Stimulated activated CD4-positive, alpha-beta T cell treated with anti-CD3 and anti-CD28 coated beads, Interleukin-1b, Interleukin-23, amount 100 ng/mL, for 1 hour (primary cell): ENCODE results near the gene STIM2.
"Not testable (repeated sequence)": the region's sequence is repeated elsewhere in the genome, so short reads cannot be mapped to it uniquely, and the experiment has no call there.

Experiments
- DNase-seq, 2 donors: peaks; one replicate each; pipeline ENCODE4 v3.0.0-alpha.2; 2020; ENCODE audit warnings: low read depth in 2 of 2

Gene STIM2

DNA sequence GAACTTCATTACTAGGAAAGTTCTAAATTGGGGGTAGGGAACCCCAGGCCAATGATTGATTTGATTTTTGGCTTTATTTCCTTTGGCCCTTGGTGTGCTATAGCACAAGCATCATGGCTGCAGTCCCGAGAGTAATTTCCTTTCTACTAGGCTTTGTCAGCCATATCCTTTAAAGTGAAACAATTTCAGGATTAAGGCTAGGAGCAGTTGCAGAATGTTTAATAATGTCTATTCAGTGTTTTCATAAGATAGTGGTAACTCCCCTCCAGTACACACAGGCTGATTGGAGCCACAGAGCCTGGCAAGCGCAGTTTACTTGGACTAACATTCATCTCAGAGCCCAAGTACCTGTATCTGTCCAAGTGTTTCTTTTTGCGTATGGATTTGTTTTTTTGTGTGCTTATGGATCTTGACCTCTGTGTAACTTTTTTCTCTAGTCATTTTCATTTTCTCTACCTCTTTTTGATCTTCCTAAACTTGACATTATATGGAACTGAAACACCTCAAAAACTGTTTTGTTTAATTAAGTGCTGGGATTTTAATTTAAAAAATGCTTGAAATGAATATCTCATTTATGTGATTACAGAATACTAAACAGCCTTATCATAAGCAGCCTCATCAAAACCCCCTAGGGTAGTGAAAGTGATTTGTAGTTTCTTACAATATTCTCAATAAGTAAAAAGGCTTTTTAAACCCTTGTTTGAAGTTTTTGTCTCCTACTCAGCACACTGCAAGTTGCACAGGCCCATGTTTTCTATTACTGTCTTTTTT lies 7.5 kb downstream of the STIM2 start:
- no peak for DNase-seq

DNA sequence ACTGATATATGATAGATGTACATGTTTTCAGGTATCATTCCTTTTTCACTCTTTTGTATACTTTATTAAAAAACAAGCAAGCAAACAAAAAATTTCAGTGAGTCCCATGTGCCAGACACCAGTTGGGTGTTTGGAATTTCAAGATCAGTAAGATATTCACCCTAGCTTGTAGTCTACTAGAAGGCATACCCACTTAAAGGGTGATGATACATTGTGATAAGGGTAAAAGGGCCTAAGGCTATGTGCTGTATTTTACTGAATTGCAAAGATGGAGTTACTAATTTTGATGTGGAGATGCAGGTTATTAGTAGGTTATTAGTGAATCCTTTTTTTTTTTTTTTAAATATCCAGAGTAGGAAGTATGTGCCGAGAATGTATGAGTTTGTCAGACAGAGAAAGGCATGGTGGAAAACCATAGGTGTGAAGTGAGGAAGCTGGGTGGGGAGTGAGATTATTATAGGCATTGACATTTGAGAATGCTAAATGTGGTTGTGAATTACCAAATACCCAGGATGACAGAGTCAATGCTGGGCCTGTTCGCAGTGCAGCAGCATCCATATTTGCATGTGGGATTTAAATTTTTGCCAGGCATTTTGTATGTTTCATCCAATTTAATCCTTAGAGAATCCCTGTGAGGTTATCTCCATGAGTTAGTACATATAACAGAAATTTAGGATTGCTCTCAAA lies 10.1 kb downstream of the STIM2 start:
- DNase-seq: no peak

DNA sequence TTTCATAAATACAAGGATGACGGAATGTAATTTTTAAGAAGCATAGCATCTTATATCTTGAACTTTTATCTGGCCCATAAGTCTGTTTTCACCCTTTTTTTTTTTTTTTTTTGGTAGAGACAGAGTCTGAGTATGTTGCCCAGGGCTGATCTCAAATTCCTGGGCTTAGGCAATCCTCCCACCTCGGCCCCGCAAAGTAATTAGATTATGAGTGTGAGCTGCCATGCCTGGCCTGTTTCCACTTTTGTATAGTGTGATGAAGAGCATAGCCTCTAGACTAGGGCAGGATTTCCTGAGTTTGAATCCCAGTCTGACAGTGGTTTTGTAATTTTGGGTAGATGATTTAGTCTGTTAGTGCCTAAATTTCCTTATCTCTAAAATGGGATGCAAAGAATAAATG lies 11.0 kb downstream of the STIM2 start:
- no peak for DNase-seq

- DNase-seq: no peak
Observed at GRCh38 chr4:26873391-26874026, 12.9 kb downstream of the STIM2 start.

DNA sequence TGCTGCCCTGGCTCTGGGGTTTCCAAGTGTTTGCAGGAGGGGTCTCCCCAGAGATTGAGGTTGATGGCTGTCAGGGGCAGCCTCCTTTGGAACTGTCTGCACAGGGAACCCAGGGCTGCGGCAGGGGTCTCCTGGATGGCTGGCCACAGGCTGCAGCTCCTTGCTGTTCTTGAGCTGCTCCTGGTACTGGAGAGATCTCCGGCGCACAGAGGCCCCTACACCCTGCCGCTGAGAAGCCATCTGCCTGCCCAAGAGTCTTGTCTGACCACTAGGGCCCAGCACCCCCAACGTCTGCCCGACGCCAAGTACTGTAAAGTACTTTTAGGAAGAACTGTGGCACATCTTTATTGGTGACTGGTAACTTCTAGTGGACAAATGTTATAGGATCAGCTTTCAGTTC lies 13.5 kb downstream of the STIM2 start:
- no peak for DNase-seq

GRCh38 chr4:26877406-26877805 lies 16.8 kb downstream of the STIM2 start:
- no peak for DNase-seq

DNA sequence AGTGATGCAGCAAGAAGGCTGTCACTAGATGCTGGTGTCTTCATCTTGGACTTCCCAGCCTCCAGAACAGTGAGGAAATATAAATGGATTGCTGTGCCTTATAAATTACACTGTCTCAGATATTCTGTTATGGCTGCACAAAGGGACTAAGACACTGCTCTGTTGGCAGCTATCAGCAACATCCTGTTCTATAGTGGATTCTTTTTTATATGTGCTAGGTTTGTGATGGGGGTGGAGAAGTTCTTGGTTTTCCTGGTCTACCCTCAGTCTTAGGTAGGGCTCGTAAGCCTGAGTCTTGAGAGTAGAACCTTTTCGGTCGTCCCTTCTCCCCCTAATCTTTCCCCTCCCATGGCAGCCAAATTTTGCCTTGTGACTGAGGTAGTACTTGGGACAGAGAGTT lies 17.3 kb downstream of the STIM2 start:
- DNase-seq: no peak

DNA sequence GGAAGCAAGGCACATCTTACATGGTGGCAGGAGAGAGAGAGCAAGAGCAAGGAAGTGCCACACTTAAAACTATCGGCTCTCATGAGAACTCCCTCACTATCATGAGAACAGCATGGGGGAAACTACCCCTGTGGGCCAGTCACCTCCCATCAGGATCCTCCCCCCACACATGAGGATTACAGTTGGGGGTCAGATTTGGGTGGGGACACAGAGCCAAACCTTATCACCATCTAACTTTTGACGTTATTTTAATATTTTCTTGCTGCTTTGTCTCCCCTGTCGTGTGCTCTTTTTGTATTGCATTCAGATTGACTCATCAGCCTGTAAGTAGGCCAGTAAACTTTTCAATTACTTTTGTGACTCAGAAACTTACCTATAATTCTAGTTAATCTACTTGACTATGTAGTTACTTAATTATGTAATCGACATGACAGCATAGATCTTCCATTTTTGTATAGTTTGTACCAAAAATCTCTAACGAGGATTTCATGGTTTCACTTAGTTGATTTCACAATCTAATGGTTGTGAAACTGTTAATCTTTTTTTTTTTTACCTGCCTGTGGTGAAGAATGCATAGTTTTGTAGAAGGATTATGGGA lies 18.3 kb downstream of the STIM2 start:
- no peak for DNase-seq

GRCh38 chr4:26879805-26880204 lies 19.2 kb downstream of the STIM2 start:
- DNase-seq: no peak

GRCh38 chr4:26884026-26884425 lies 23.4 kb downstream of the STIM2 start:
- DNase-seq: no peak

GRCh38 chr4:26884486-26884988 lies 23.9 kb downstream of the STIM2 start:
- DNase-seq: no peak

- no peak for DNase-seq
Observed at GRCh38 chr4:26885912-26886274, 25.3 kb downstream of the STIM2 start.

DNA sequence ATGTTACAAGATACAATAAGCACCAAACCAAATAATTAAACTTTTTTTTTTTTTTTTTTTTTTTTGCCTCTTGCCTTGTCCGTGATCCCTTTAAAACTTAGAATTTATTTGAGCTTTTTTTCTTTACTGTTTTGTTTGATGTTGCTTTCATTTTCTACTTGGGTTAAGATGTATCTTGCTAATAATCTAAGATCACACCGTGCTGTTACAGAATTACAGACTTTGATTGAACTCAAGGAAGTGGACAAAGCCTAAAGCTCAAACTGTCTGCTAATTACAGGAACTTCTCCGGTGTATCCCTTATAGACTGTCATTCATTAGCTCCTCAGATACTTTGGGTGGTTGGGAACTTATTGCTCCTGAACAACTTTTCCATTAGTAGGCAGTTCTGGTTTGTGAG lies 26.5 kb downstream of the STIM2 start:
- DNase-seq: no peak

DNA sequence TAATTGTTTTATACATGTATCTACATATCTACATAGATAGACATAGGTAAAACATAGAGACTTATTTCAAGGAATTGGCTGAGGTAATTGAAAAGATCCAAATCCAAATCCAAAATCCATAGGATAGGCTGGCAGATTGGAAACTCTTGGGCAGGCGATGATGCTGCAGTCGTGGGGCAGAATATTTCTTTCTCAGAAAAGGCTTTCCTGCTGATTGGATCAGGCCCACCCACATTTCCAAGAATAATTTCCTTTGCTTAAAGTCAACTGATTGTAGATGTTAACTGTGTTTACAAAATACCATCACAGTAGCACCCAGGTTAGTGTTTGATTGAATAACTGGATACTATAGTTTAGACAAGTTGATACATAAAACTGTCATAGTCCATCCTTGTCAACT lies 27.2 kb downstream of the STIM2 start:
- no peak for DNase-seq

DNA sequence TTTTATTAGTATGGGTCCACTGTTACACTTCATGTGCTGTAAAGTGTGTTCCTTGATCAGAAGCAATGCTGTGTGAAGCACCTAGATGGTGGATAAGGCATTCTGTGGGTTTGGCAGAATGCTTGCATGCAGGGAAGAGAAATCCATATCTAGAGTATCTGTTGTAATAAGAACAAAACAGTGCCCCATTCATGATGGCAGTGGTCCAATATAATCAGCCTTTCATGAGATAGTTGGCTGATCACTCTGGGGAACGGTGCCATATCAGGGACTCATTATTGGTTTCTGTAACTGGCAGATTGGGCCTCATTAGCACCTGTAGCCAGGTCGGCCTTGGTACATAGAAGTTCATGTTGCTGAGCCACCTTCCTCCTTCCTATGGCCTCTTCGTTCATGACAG lies 28.7 kb downstream of the STIM2 start:
- no peak for DNase-seq

DNA sequence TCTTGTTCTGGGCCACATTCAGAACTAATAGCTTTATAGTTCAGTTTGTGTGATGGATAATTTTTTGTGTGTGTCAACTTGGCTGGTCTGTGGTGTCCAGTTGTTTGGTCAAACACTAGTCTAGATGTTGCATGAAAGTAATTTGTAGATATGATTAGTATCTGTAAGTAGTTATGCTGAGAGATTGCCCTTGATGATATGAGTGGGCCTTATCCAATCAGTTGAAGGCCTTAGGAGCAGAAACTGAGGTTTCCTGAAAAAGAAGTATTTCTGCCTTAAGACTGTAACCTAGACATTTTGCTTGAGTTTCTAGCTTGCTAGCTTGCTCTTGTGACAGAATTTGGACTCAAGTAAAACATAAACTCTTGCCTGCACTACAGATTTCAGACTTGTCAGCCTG lies 30.4 kb downstream of the STIM2 start:
- DNase-seq: no peak

DNA sequence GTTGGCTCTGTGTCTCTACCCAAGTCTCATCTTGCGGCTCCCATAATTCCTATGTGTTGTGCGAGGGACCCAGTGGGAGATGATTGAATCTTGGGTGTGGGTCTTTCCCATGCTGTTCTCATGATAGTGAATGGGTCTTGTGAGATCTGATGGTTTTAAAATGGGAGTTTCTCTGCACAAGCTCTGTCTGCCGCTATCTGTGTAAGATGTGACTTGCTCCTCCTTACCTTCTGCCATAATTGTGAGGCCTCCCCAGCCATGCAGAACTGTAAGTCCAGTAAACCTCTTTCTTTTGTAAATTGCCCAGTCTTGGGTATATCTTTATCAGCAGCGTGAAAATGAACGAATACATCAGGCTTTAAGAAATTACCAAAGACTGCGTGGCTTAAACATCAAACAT lies 31.2 kb downstream of the STIM2 start:
- no peak for DNase-seq

- DNase-seq: no peak
Observed at GRCh38 chr4:26892480-26893150, 32.0 kb downstream of the STIM2 start.

GRCh38 chr4:26893491-26893890 lies 32.9 kb downstream of the STIM2 start:
- DNase-seq: no peak

DNA sequence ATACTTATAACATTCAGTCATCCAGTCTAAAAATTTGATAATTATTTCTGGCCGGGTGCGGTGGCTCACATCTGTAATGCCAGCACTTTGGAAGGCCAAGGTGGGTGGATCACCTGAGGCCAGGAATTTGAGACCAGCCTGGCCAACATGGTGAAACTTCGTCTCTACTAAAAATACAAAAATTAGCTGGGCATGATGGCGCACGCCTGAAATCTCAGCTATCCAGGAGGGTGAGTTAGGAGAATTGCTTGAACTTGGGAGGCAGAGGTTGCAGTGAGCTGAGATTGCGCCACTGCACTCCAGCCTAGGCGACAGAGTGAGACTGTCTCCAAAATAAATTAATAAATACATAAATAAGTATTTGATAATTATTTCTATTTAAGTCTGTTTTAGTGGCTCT lies 34.2 kb downstream of the STIM2 start:
- not testable (repeated sequence) for DNase-seq

DNA sequence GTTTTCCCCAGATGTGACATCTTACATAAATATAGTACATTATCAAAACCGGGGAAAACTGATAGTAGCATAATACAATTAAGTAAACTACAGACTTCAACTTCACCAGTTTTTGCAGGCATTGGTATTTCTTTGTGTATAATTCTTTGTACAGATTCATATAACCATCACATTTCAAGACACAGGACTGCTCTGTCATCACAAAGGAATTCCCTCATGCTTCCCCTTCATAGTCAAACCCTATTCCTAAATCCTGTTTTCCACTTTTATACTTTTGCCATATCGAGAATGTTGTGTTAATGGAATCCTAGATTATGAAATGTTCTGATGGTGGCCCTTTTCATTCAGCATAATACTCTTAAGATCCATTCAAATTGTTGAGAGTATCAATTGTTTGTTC lies 36.0 kb downstream of the STIM2 start:
- DNase-seq: no peak

DNA sequence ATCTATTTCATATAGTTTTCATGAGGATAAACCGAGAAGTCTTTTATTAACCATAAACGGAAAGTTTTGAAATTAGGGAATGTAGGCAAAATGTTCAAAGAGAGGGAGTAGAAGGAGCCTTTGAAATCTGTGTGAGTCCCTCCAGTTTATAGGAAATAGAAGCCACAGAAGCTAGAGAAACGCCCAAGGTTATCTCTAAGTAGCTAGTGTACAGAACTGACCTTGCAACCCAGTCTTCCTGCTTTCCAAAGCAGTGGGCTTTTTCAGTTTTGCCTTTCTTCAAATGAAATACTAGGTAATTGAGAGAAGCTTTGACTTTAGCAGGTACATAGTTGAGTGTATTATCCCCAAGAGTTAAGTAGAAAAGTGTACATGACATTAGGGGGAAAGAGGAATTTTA lies 39.4 kb downstream of the STIM2 start:
- DNase-seq: no peak
